ENCODE results near the gene FCHO2.

GRCh38 chr5:72917371-72917776 lies 38.5 kb upstream of the FCHO2 start:
- TF ChIP-seq CREB1 (CRISPR knock-in tag; IDR thresholded peaks at IDR 0.05) (no peak), CTCF (IDR thresholded peaks at IDR 0.05) (no peak), CBFB (CRISPR knock-in tag; IDR thresholded peaks at IDR 0.05; ENCODE audit: low read depth) (no peak), GABPB1 (CRISPR knock-in tag; IDR thresholded peaks at IDR 0.05) (no peak), ETV6 (CRISPR knock-in tag; IDR thresholded peaks at IDR 0.05) (no peak), RELA (CRISPR knock-in tag; IDR thresholded peaks at IDR 0.05; ENCODE audit: borderline replicate concordance) (no peak), NFATC4 (CRISPR knock-in tag; IDR thresholded peaks at IDR 0.05) (no peak), SMAD3 (CRISPR knock-in tag; IDR thresholded peaks at IDR 0.05; ENCODE audit: borderline replicate concordance) (no peak), ELF4 (CRISPR knock-in tag; IDR thresholded peaks at IDR 0.05; ENCODE audit: low read depth) (no peak), FOXJ3 (CRISPR knock-in tag; IDR thresholded peaks at IDR 0.05; ENCODE audit: borderline replicate concordance) (no peak), NFE2L1 (CRISPR knock-in tag; IDR thresholded peaks at IDR 0.05) (no peak), ZBTB43 (CRISPR knock-in tag; IDR thresholded peaks at IDR 0.05) (no peak)
- TF ChIP-seq, protein P1, sequence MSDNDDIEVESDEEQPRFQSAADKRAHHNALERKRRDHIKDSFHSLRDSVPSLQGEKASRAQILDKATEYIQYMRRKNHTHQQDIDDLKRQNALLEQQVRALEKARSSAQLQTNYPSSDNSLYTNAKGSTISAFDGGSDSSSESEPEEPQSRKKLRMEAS (CRISPR knock-in tag; IDR thresholded peaks at IDR 0.05), result no peak
- TF ChIP-seq, protein P2, sequence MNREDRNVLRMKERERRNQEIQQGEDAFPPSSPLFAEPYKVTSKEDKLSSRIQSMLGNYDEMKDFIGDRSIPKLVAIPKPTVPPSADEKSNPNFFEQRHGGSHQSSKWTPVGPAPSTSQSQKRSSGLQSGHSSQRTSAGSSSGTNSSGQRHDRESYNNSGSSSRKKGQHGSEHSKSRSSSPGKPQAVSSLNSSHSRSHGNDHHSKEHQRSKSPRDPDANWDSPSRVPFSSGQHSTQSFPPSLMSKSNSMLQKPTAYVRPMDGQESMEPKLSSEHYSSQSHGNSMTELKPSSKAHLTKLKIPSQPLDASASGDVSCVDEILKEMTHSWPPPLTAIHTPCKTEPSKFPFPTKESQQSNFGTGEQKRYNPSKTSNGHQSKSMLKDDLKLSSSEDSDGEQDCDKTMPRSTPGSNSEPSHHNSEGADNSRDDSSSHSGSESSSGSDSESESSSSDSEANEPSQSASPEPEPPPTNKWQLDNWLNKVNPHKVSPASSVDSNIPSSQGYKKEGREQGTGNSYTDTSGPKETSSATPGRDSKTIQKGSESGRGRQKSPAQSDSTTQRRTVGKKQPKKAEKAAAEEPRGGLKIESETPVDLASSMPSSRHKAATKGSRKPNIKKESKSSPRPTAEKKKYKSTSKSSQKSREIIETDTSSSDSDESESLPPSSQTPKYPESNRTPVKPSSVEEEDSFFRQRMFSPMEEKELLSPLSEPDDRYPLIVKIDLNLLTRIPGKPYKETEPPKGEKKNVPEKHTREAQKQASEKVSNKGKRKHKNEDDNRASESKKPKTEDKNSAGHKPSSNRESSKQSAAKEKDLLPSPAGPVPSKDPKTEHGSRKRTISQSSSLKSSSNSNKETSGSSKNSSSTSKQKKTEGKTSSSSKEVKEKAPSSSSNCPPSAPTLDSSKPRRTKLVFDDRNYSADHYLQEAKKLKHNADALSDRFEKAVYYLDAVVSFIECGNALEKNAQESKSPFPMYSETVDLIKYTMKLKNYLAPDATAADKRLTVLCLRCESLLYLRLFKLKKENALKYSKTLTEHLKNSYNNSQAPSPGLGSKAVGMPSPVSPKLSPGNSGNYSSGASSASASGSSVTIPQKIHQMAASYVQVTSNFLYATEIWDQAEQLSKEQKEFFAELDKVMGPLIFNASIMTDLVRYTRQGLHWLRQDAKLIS (CRISPR knock-in tag; IDR thresholded peaks at IDR 0.05; ENCODE audit: borderline replicate concordance), result no peak
